GM12865 (cell line): ENCODE data around the gene PDE4B.
"Not testable (repeated sequence)": the region's sequence is repeated elsewhere in the genome, so short reads cannot be mapped to it uniquely, and the experiment has no call there.

Experiments used
- DNase-seq: peaks from one replicate; pipeline ENCODE4 v3.0.0; 2010; ENCODE audit warnings: low read depth
- H3K4me3 ChIP-seq: 2 replicates; pipeline ENCODE4 v1.5.1; 2011; ENCODE audit warnings: mild to moderate bottlenecking, low read depth, low read length, control low read depth
- TF ChIP-seq, protein P1 (sequence below): IDR thresholded peaks from 2 replicates; pipeline ENCODE4 v1.5.1; 2011; ENCODE audit warnings: low read length, control low read depth, low read depth, inconsistent platforms; ENCODE audit not compliant: insufficient read depth; ENCODE audit errors: missing control alignments

Gene PDE4B

DNA sequence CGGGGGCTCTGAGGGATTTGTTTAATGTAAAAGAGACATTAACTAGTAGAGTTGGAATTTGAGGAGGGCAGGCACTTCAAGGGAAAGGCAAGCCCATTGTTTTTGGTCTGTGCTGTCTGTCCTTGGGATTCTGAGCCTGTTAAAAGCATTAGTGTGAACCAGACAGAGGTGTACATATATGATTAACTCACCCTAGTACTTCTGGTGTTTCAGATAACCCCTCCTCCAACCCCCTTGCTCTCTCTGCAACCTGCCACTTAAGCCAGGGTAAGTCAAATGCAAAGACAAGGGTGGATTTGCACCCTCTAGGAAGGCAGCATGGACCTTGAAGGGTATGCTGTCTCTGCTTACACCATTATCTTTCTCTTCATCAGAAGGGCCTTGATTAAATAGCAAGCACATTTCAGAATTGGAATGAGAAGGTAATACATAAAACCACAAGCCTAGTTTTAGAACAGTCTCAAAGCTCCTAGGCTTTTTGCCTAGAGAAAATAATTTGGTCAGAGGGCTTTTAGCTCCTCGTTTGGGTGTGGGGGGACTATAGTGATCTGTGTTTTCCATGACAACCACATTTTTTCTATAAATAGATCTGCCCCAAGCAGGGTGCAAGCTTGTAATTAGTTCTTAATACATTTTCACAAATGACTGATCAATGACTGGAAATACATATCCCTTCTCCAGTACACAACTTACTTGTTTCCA lies 620.6 kb downstream of the PDE4B start:
- no peak for DNase-seq
- H3K4me3 ChIP-seq, result no peak overlapping the region
- TF ChIP-seq, protein P1, sequence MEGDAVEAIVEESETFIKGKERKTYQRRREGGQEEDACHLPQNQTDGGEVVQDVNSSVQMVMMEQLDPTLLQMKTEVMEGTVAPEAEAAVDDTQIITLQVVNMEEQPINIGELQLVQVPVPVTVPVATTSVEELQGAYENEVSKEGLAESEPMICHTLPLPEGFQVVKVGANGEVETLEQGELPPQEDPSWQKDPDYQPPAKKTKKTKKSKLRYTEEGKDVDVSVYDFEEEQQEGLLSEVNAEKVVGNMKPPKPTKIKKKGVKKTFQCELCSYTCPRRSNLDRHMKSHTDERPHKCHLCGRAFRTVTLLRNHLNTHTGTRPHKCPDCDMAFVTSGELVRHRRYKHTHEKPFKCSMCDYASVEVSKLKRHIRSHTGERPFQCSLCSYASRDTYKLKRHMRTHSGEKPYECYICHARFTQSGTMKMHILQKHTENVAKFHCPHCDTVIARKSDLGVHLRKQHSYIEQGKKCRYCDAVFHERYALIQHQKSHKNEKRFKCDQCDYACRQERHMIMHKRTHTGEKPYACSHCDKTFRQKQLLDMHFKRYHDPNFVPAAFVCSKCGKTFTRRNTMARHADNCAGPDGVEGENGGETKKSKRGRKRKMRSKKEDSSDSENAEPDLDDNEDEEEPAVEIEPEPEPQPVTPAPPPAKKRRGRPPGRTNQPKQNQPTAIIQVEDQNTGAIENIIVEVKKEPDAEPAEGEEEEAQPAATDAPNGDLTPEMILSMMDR, result no peak

DNA sequence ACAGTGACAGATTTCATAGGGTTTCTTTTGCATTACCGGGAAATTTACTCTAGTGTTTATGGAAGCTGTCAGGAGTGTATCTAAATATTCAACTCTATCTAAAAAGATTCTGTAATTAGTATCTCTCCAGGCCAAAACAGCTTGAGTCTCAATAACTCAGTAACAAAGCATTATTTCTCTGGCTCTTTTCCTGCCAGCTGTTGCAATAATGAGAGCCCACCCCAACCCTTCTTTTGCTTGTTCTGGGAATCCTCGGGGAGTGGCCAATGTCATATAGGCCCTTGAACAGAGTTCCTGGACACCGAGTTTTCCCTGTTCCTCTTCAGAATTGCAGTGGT lies 621.1 kb downstream of the PDE4B start:
- no peak for DNase-seq
- TF ChIP-seq, protein P1, result no peak

DNA sequence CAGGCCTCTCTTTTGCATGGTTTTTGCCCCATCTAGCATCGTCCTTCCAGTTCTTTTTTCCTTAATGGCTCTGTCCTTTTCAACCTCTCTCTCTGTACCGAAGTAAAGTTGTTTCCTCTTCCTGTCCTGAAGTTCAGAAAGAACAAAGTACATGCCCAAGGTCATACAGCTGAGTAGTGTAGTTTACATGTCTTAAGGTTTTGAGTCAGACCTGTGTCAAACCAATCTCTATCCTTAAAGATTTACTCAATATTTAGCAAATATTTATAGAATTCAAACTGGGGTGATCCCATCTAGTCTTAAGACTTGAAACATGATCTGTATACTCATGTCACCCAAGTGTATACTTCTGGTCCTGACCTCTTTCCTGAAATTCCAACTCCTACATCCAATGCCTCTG lies 622.6 kb downstream of the PDE4B start:
- H3K4me3 ChIP-seq, result no peak overlapping the region
- TF ChIP-seq, protein P1, result no peak
- no peak for DNase-seq

More for the DNA sequence above, 621.1 kb downstream of the PDE4B start:
- no peak overlapping the region for H3K4me3 ChIP-seq

DNA sequence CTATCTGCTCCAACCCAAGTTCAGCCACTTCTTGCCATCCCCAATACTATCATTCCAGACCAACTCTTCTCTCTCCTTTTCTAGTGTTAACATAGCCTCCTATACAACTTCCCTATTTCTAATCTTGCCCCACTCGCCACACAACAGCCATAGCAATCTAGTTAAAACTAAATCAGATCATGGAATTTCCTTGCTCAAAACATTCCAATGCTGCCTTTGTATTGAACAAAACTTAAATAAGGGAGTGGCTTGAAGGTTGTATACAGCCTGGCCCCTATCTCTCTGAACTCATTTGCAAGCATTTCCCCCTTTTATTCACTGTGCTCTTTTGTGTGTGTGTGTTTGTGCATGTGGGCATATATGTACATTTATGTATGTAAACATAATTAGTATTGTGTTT lies 623.2 kb downstream of the PDE4B start:
- TF ChIP-seq, protein P1, result no peak
- H3K4me3 ChIP-seq, result no peak overlapping the region
- no peak for DNase-seq

DNA sequence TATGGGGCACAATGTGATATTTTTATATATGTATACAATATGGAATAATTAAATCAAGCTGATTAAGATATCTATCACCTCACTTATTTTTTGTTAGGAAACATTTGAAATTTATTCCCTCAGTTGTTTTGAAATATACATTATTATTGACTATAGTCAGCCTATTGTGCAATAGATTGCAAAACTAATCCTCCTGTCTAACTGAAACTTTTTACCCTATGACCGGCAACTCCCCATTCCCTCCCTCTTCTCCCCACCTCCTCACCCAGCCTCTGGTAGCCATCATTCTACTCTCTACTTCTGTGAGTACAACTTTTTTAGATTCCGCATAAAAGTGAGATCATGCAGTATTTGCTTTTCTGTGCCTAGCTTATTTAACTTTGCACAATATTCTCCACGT lies 623.6 kb downstream of the PDE4B start:
- TF ChIP-seq, protein P1, result no peak
- H3K4me3 ChIP-seq, result no peak overlapping the region
- DNase-seq, result no peak

DNA sequence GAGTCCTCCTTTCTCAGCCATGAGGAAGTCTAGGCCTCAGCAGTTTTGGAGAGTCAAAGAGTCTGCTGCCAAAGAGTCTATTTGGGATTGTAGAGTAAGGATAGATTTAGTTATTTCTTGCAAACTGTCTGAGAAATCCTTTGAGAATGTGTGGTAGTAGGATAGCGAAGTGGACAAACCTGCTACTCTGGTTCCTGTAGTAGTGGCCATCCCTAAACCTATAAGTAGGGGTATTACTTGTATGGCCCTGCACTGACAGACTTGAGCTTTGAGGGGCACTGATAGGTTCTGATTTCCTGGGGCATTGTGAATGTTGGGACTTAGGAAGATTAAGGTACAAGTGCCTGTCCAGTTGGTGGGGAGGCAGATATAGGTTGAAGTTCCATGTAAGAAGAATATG lies 625.3 kb downstream of the PDE4B start:
- no peak overlapping the region for H3K4me3 ChIP-seq
- DNase-seq, result no peak
- TF ChIP-seq, protein P1, result no peak

DNA sequence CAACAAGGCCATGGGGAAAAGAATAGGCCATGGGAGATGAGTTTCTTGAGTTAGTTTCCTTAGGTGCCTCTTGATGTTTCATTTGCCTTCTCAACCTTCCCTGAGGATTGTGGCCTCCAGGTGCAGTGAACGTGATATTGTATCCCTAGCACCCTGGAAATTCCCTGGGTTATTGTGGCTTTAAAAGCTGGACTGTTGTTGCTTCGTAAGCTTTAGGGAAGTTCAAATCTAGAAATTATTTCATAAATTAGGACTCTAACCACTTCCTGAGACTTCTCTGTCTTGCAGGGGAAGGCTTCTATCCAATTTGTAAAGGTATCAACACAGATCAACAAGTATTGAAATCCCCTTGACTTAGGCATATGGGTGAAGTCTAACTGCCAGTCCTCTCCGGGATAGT lies 627.5 kb downstream of the PDE4B start:
- not testable (repeated sequence) for DNase-seq, H3K4me3 ChIP-seq

DNA sequence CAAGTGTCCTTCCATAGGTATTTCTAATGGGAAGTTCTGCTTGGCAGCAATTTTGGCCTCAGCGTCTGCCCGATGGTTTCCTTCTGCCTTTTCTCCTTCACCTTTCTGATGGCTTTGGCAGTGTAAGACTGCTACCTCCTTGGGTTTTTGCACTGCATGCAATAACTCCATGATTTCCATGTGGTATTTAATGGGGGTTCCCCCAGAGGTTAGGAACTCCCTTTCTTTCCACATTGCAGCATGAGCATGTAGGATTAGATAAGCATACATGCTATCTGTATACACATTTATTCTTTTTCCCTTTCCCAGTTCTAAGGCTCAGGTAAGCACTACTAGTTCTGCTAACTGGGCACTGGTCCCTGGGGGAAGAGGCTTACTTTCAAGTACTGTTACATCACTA lies 628.2 kb downstream of the PDE4B start:
- not testable (repeated sequence) for DNase-seq, H3K4me3 ChIP-seq
